ENCODE measurements around the gene SLC38A3.
"Not testable (repeated sequence)": the region's sequence is repeated elsewhere in the genome, so short reads cannot be mapped to it uniquely, and the experiment has no call there.

Gene SLC38A3

GRCh38 chr3:50256978-50257890, 52.2 kb downstream of the SLC38A3 start:
- DNase-seq: peak; percentile 58

GRCh38 chr3:50258029-50258680, 53.1 kb downstream of the SLC38A3 start:
- no peak for DNase-seq

GRCh38 chr3:50258979-50259378, 53.9 kb downstream of the SLC38A3 start:
- DNase-seq: no peak

GRCh38 chr3:50259432-50260026, 54.5 kb downstream of the SLC38A3 start:
- no peak for DNase-seq

- DNase-seq: peak; percentile 86
These were observed 55.2 kb downstream of the SLC38A3 start for GRCh38 chr3:50260027-50260941.

GRCh38 chr3:50260942-50261441, 55.9 kb downstream of the SLC38A3 start:
- no peak for DNase-seq

- DNase-seq: no peak
These were observed 56.4 kb downstream of the SLC38A3 start for GRCh38 chr3:50261505-50261904.

GRCh38 chr3:50262200-50262599, 57.1 kb downstream of the SLC38A3 start:
- DNase-seq: not testable (repeated sequence)

GRCh38 chr3:50262778-50263177, 57.7 kb downstream of the SLC38A3 start:
- DNase-seq: no peak

- DNase-seq: no peak
These were observed 58.7 kb downstream of the SLC38A3 start for GRCh38 chr3:50263478-50264382.

GRCh38 chr3:50264383-50264963, 59.4 kb downstream of the SLC38A3 start:
- no peak for DNase-seq

GRCh38 chr3:50264964-50265485, 60.0 kb downstream of the SLC38A3 start:
- DNase-seq: no peak

GRCh38 chr3:50265571-50265970, 60.5 kb downstream of the SLC38A3 start:
- no peak for DNase-seq

- no peak for DNase-seq
These were observed 60.9 kb downstream of the SLC38A3 start for GRCh38 chr3:50266017-50266416.

- DNase-seq: no peak
These were observed 61.8 kb downstream of the SLC38A3 start for GRCh38 chr3:50266836-50267235.

- no peak for DNase-seq
These were observed 62.3 kb downstream of the SLC38A3 start for GRCh38 chr3:50267280-50267913.

- no peak for DNase-seq
These were observed 63.2 kb downstream of the SLC38A3 start for GRCh38 chr3:50268276-50268675.

GRCh38 chr3:50268703-50269451, 63.8 kb downstream of the SLC38A3 start, which contains the start of gene SEMA3B:
SEMA3B (plus strand) TSS chr3:50269147; CDS start chr3:50269241, 94 bp downstream.
- no peak for DNase-seq

GRCh38 chr3:50269460-50269859, 64.4 kb downstream of the SLC38A3 start:
- no peak for DNase-seq

Measured in CD4-positive, alpha-beta T cell treated with Interleukin-17A for 4 hours (primary cell).